Measurements from ENCODE around the gene EIF4G3.

Gene EIF4G3

DNA sequence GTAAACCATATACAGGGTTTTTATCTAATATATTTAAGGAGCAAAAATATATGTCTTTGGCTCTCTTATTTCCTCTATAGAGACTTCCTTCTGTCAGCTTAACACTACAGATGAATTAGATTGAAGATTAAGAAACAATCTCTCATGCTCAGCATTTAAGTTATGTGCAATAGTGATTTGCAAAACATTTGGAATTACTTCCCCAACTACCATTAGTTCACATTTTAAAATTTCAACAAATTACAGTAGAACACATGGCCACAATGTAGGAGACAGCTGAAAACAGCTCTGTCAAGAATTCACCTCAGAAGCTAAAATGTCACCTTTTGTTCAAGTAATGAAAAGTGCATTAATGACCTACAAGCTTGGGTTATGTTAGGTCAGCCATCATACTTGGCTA lies 177.9 kb downstream of the EIF4G3 start:
- Histone ChIP-seq H3K9me2 (ENCODE audit: low read depth, low read length) (no peaks in the 10 kb centered on the region), H3K9ac (ENCODE audit: low read length) (no peak overlapping the region), H3F3A (ENCODE audit: insufficient read depth, low read length) (no peaks in the 10 kb centered on the region), H3K27me3 (ENCODE audit: insufficient read depth, low read length) (no peaks in the 10 kb centered on the region), H3K36me3 (ENCODE audit: insufficient read depth, low read length) (peaks cover 10% of the 10 kb centered on the region; the same call in 1 of the 2 replicates), H3K79me2 (ENCODE audit: insufficient read depth, low read length) (no peaks in the 10 kb centered on the region), H3K4me2 (ENCODE audit: low read length) (no peak overlapping the region), H3K27ac (ENCODE audit: low read depth, low read length, poor library complexity, severe bottlenecking) (no peak overlapping the region), H3K4me3 (ENCODE audit: low read depth, low read length, poor library complexity, severe bottlenecking) (no peak overlapping the region), H2AFZ (ENCODE audit: low read length) (no peak overlapping the region), H4K20me1 (ENCODE audit: insufficient read depth, low read length) (no peaks in the 10 kb centered on the region), H3K4me1 (ENCODE audit: insufficient read depth, low read length, severe bottlenecking) (no peaks in the 10 kb centered on the region), H3K9me3 (ENCODE audit: low read length) (no peaks in the 10 kb centered on the region)
- no peak for TF ChIP-seq EZH2 (IDR thresholded peaks at IDR 0.05; ENCODE audit: borderline replicate concordance, low read length)
- TF ChIP-seq, protein P1, sequence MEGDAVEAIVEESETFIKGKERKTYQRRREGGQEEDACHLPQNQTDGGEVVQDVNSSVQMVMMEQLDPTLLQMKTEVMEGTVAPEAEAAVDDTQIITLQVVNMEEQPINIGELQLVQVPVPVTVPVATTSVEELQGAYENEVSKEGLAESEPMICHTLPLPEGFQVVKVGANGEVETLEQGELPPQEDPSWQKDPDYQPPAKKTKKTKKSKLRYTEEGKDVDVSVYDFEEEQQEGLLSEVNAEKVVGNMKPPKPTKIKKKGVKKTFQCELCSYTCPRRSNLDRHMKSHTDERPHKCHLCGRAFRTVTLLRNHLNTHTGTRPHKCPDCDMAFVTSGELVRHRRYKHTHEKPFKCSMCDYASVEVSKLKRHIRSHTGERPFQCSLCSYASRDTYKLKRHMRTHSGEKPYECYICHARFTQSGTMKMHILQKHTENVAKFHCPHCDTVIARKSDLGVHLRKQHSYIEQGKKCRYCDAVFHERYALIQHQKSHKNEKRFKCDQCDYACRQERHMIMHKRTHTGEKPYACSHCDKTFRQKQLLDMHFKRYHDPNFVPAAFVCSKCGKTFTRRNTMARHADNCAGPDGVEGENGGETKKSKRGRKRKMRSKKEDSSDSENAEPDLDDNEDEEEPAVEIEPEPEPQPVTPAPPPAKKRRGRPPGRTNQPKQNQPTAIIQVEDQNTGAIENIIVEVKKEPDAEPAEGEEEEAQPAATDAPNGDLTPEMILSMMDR (IDR thresholded peaks at IDR 0.05; ENCODE audit: low read length): no peak

DNA sequence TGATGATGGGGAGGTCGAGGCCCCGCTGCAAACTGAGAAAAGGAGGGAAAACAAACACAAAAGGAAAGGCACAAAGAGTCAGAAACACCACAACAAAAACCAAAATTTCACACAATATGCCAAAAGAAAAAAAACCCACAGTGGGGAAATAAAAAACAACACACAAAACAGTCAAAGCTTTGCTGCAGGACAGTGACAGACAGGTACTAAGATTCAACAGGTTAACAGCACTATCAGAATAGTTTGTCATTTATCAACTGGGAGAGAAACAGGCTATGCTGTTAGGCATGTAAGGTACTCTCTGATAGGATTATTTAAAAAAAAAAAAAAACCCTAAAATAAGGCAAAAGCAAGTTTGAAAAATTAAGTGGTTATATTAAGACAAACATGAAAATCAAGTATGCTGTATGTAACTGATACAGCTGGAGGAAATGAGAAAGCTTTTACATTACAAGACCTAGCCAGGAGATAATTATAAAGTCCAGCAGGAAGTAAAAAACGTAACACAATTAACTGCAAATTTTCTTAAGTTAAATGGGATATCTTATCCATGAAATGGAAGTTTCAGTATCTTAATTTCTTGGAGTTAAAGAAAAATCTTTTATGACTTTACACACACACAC lies 179.0 kb downstream of the EIF4G3 start:
- Histone ChIP-seq H3K79me2 (ENCODE audit: insufficient read depth, low read length) (no peaks in the 10 kb centered on the region), H2AFZ (ENCODE audit: low read length) (no peak overlapping the region), H3K4me1 (ENCODE audit: insufficient read depth, low read length, severe bottlenecking) (peaks cover 7% of the 10 kb centered on the region), H4K20me1 (ENCODE audit: insufficient read depth, low read length) (no peaks in the 10 kb centered on the region), H3F3A (ENCODE audit: insufficient read depth, low read length) (no peaks in the 10 kb centered on the region), H3K36me3 (ENCODE audit: insufficient read depth, low read length) (peaks cover 10% of the 10 kb centered on the region; the same call in 1 of the 2 replicates), H3K9ac (ENCODE audit: low read length) (no peak overlapping the region), H3K9me2 (ENCODE audit: low read depth, low read length) (no peaks in the 10 kb centered on the region), H3K9me3 (ENCODE audit: low read length) (no peaks in the 10 kb centered on the region), H3K27ac (ENCODE audit: low read depth, low read length, poor library complexity, severe bottlenecking) (no peak overlapping the region), H3K4me2 (ENCODE audit: low read length) (no peak overlapping the region), H3K27me3 (ENCODE audit: insufficient read depth, low read length) (no peaks in the 10 kb centered on the region), H3K4me3 (ENCODE audit: low read depth, low read length, poor library complexity, severe bottlenecking) (no peak overlapping the region)
- no peak for TF ChIP-seq EZH2 (IDR thresholded peaks at IDR 0.05; ENCODE audit: borderline replicate concordance, low read length)

DNA sequence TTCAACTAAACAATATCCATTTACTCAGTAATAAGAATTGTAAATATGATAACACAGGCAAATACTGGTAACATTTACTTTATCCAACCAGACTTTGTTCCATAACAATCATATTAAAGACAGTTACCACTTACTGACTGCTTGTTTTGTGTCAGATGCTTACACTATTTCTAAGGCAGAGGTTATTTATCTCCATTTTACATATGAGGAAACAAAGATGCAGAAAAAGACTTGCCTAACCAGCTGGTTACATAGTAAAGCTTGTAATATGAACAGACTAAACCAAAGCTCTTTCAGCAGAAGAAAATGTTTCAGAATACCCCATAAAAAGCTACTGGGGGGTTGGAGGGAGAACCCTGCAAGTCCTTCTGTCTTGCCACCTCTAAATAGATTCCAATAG lies 180.1 kb downstream of the EIF4G3 start:
- Histone ChIP-seq H3K27ac (ENCODE audit: low read depth, low read length, poor library complexity, severe bottlenecking) (no peak overlapping the region), H2AFZ (ENCODE audit: low read length) (no peak overlapping the region), H3F3A (ENCODE audit: insufficient read depth, low read length) (no peaks in the 10 kb centered on the region), H3K4me3 (ENCODE audit: low read depth, low read length, poor library complexity, severe bottlenecking) (no peak overlapping the region), H3K36me3 (ENCODE audit: insufficient read depth, low read length) (peaks cover 5% of the 10 kb centered on the region; the same call in 1 of the 2 replicates), H3K4me2 (ENCODE audit: low read length) (no peak overlapping the region), H3K4me1 (ENCODE audit: insufficient read depth, low read length, severe bottlenecking) (peaks cover 10% of the 10 kb centered on the region), H3K27me3 (ENCODE audit: insufficient read depth, low read length) (no peaks in the 10 kb centered on the region), H3K9ac (ENCODE audit: low read length) (no peak overlapping the region), H3K9me3 (ENCODE audit: low read length) (no peaks in the 10 kb centered on the region), H3K79me2 (ENCODE audit: insufficient read depth, low read length) (no peaks in the 10 kb centered on the region), H3K9me2 (ENCODE audit: low read depth, low read length) (no peaks in the 10 kb centered on the region), H4K20me1 (ENCODE audit: insufficient read depth, low read length) (no peaks in the 10 kb centered on the region)
- TF ChIP-seq, protein P1 (IDR thresholded peaks at IDR 0.05; ENCODE audit: low read length): no peak
- no peak for TF ChIP-seq EZH2 (IDR thresholded peaks at IDR 0.05; ENCODE audit: borderline replicate concordance, low read length)

All from OCI-LY1 (cell line).